ENCODE results near the gene ATP8A1. TPM values are rescaled to one million over a fixed set of nuclear protein-coding genes. Genes with fewer than 3 reads are reported as not detected.

Gene ATP8A1
- total and polyA plus RNA-seq, 2 donors from 2014 or later = 4.6 to 27.4 TPM

- Histone ChIP-seq H3K9ac (ENCODE audit: low read length in 3 of 3) (no peak overlapping the region), H3K4me1 (ENCODE audit: control insufficient read depth in 2 of 3, insufficient read depth in 2 of 3, low read depth in 1 of 3, low read length in 3 of 3) (peaks cover 0 to 5% (median 0%) of the 10 kb centered on the region in 3 donors), H3K27ac (ENCODE audit: low read depth in 2 of 2, low read length in 2 of 2) (no peak overlapping the region), H3K27me3 (ENCODE audit: control insufficient read depth, insufficient read depth, low read length) (no peaks in the 10 kb centered on the region), H3K4me3 (ENCODE audit: low read length in 3 of 3) (no peak overlapping the region), H3K36me3 (ENCODE audit: control insufficient read depth in 2 of 3, insufficient read depth in 3 of 3, low read length in 3 of 3) (no peaks in the 10 kb centered on the region), H3K9me3 (ENCODE audit: control insufficient read depth in 2 of 3, insufficient read depth in 1 of 3, low read length in 3 of 3) (no peaks in the 10 kb centered on the region)
- intact Hi-C loops (cut with DNase I) = no loop called here
- no peak for FAIRE-seq
- no peak for DNase-seq
- TF ChIP-seq CTCF (IDR thresholded peaks at IDR 0.05; ENCODE audit: borderline replicate concordance, extremely low read depth, insufficient read depth) = no peak
Observed at GRCh38 chr4:42497142-42497910, 159.6 kb downstream of the ATP8A1 start.

GRCh38 chr4:42492962-42493361, 163.9 kb downstream of the ATP8A1 start:
- H3K36me3 ChIP-seq (ENCODE audit: control insufficient read depth in 2 of 3, insufficient read depth in 3 of 3, low read length in 3 of 3) = no peaks in the 10 kb centered on the region
- DNase-seq = peak in 1 of 5 donors; percentile 41
- intact Hi-C loops (cut with DNase I) = no loop called here
- no peak overlapping the region for H3K4me3 ChIP-seq (ENCODE audit: low read length in 3 of 3)
- H3K4me1 ChIP-seq (ENCODE audit: control insufficient read depth in 2 of 3, insufficient read depth in 2 of 3, low read depth in 1 of 3, low read length in 3 of 3) = no peaks in the 10 kb centered on the region
- TF ChIP-seq CTCF (IDR thresholded peaks at IDR 0.05; ENCODE audit: borderline replicate concordance, extremely low read depth, insufficient read depth) = no peak
- no peaks in the 10 kb centered on the region for H3K9me3 ChIP-seq (ENCODE audit: control insufficient read depth in 2 of 3, insufficient read depth in 1 of 3, low read length in 3 of 3)
- no peak overlapping the region for H3K27ac ChIP-seq (ENCODE audit: low read depth in 2 of 2, low read length in 2 of 2)
- no peaks in the 10 kb centered on the region for H3K27me3 ChIP-seq (ENCODE audit: control insufficient read depth, insufficient read depth, low read length)
- H3K9ac ChIP-seq (ENCODE audit: low read length in 3 of 3) = no peak overlapping the region
- FAIRE-seq = no peak

- FAIRE-seq (no peak), DNase-seq (no peak)
- no peak for TF ChIP-seq CTCF (IDR thresholded peaks at IDR 0.05; ENCODE audit: borderline replicate concordance, extremely low read depth, insufficient read depth)
- intact Hi-C loops (cut with DNase I) = no loop called here
- H3K36me3 ChIP-seq (ENCODE audit: control insufficient read depth in 2 of 3, insufficient read depth in 3 of 3, low read length in 3 of 3) = no peaks in the 10 kb centered on the region
- H3K9me3 ChIP-seq (ENCODE audit: control insufficient read depth in 2 of 3, insufficient read depth in 1 of 3, low read length in 3 of 3) = no peaks in the 10 kb centered on the region
- no peak overlapping the region for H3K27ac ChIP-seq (ENCODE audit: low read depth in 2 of 2, low read length in 2 of 2)
- no peaks in the 10 kb centered on the region for H3K27me3 ChIP-seq (ENCODE audit: control insufficient read depth, insufficient read depth, low read length)
- no peaks in the 10 kb centered on the region for H3K4me1 ChIP-seq (ENCODE audit: control insufficient read depth in 2 of 3, insufficient read depth in 2 of 3, low read depth in 1 of 3, low read length in 3 of 3)
- no peak overlapping the region for H3K4me3 ChIP-seq (ENCODE audit: low read length in 3 of 3)
- H3K9ac ChIP-seq (ENCODE audit: low read length in 3 of 3) = no peak overlapping the region
Observed at GRCh38 chr4:42490015-42490414, 166.9 kb downstream of the ATP8A1 start.
